ENCODE data around the gene EIF2A.
A peak's percentile ranks its signal among the peaks of the same experiment; 100 is the strongest.
"Not testable (repeated sequence)": the region's sequence is repeated elsewhere in the genome, so short reads cannot be mapped to it uniquely, and the experiment has no call there.

Gene EIF2A

DNA sequence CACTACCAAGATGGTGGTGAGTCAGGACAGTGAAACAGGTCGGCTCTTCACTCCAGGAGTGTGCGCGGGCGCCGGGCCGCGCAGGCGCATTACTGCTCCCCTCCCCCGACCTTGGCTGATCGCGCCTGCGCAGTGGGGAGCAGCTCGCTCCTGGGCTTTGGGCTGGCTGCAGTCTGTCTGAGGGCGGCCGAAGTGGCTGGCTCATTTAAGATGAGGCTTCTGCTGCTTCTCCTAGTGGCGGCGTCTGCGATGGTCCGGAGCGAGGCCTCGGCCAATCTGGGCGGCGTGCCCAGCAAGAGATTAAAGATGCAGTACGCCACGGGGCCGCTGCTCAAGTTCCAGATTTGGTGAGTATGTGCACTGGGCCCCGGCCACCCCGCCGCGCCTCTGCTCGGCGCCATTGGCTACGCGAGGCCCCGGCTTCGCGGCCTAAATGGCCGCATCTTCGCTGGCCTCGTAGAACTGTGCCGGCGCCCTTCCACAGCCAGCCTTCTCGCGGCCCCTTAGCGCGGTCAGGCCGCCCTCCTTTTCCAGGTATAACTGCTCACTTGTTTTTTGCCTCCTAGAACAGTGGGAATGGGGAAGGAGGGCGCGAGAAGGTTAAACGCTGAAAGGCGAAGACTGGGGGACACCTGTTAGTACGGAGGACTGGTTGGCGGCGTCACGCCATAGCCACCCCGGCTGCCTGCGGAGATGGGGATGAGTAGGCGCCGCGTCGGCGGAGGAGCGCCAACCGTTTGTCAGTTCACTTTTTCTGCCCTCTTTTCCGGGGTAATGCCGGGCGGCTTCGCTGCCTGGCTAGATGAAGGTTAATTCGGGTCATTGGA, 56.8 kb downstream of the EIF2A start, which contains the start of gene SELENOT:
Gene SELENOT (plus strand): TSS at position 169 of the 827 bp plus-strand sequence. CDS start 42 bp downstream, at position 211.
- peak; percentile 90 to 93 for DNase-seq

- no peak for DNase-seq
Measured at GRCh38 chr3:150603980-150604319, 57.4 kb downstream of the EIF2A start.

DNA sequence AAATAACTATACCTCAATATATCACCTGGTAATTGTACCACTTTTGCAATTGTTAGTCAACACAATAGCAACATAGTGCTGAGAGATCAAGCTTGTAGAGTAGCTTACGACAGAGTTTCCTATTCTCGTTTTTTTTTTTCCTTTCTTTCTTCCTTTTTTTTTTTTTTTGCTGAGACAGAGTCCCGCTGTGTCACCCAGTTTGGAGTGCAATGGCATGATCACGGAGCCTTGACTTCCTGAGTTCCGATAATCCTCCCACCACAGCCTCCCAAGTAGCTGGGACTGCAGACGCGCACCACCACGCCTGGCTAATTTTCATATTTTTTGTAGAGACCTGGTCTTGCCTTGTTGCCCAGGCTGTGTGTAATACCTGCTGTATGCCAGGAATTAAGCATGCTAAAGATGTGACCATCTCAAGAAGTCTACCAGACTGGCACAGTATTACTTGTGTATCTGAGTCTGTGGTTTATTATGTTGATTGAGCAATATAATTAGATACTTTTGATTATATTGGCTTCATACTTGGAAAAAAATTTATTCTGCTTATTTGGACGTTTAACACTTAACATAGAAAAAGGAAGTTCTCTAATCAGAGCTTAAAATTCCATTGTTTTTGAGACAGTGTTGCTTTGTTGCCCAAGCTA, 59.5 kb downstream of the EIF2A start:
- no peak for DNase-seq

GRCh38 chr3:150607267-150608065, 60.9 kb downstream of the EIF2A start:
- no peak for DNase-seq

- DNase-seq, result no peak
Measured at GRCh38 chr3:150609988-150610387, 63.4 kb downstream of the EIF2A start.

- DNase-seq, result no peak
Measured at GRCh38 chr3:150610785-150611184, 64.2 kb downstream of the EIF2A start.

- DNase-seq, result no peak
Measured at GRCh38 chr3:150611666-150612065, 65.1 kb downstream of the EIF2A start.

- DNase-seq, result no peak
Measured at GRCh38 chr3:150612494-150612893, 65.9 kb downstream of the EIF2A start.

- no peak for DNase-seq
Measured at GRCh38 chr3:150613034-150613433, 66.4 kb downstream of the EIF2A start.

DNA sequence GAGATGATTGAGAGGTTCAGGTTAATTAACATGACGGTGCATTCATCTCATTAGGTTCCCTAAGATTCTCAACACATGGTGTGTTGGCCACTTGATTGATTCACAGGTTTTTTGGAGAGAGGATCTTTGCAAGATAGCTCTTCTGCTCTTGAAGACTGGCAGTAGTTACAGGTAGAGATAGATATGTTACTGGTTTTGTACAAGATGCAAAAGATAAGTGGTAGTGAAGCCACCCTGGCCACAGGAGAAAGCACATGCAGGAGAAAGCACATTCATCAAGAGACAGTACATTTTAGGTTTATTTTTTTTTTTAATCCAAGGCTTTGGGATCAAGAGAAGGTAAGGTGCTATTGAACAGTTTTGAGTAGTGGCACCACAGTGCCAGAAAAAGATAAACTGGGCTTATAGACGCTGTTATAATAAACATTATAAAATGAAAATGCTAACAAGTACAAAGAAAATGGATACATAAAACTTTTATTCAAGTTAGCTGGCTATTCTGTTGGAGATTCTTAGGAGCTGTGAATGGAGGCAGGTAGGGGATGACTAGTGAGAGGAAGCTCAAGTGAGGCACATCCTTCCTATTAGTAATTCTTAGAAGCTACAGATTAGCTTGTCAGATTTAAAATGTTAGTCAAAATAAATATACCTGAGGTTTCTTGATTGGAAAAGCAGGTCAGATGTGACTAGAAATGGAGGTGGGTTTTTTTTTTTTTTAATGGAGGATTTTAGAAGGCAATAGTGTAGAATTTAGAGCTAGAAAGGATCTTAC, 67.3 kb downstream of the EIF2A start:
- DNase-seq, result no peak

- no peak for DNase-seq
Measured at GRCh38 chr3:150620002-150620689, 73.6 kb downstream of the EIF2A start.

DNA sequence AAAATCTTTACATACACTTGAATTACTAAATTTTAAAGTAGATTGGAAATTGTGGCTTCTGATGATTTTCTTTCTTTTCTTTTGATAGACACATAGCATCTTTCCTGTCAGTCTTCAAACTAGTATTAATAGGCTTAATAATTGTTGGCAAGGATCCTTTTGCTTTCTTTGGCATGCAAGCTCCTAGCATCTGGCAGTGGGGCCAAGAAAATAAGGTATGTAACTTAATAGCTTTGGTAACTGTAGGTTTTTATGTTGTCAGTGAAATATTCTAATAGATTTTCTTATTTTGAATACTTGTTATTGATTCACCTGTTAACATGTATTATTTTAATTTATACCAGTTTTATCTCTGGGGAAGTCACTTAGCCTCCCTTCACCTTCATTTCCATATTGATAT, 76.4 kb downstream of the EIF2A start:
- DNase-seq, result not testable (repeated sequence)

DNA sequence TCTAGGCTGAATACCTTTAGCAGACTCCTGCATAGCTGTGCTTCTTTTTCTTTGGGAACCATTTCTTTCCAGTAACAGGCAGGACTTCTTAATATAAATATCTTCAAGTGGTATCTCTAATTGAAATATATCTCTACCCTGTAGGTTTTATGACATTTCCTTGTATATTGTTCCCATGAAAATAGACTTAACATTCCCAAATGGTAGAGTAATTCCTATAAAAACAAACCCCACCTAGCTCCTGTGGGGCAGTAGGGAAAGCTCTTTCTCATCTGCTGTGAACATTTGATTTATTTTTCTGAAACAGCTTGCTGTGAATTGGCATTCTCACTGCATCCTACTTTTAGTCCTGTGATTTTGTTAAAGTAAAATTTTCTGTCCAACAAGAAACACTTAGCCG, 77.4 kb downstream of the EIF2A start:
- no peak for DNase-seq

DNA sequence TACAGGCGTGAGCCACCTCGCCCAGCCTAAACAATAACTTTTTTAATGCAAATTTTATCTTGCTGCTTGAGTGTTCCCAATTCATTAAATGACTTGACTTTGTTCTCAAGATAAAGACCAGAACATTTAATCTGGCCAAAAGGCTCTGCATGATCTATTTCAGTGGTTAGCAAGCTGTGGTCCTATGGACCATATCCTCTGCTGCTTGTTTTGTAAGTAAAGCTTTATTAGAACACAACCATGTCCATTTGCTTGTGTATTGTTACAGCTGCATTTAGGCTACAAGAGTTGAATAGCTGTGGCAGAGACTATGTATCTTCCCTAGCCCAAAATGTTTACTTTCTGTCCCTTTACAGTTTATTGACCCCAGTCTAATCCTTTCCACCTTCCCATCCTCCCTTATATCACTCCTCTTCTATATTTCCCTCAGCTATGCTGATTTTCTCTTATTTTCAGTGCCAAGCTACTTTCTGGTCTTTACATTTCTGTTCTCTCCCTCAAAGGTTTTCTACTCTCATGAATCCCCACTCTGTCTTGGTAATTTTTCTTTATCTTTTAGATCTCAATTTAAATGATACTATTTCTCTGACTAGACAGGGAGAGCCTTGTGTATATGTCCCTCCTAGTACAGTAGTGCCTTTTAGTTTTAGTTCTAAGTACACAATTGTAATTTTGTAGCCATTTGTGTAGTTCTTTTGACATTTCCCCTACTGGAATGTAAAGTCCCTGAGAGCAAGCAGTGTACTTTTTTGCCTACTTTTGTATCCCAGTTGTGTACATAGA, 79.8 kb downstream of the EIF2A start:
- no peak for DNase-seq

- no peak for DNase-seq
Measured at GRCh38 chr3:150627557-150627956, 81.0 kb downstream of the EIF2A start.

DNA sequence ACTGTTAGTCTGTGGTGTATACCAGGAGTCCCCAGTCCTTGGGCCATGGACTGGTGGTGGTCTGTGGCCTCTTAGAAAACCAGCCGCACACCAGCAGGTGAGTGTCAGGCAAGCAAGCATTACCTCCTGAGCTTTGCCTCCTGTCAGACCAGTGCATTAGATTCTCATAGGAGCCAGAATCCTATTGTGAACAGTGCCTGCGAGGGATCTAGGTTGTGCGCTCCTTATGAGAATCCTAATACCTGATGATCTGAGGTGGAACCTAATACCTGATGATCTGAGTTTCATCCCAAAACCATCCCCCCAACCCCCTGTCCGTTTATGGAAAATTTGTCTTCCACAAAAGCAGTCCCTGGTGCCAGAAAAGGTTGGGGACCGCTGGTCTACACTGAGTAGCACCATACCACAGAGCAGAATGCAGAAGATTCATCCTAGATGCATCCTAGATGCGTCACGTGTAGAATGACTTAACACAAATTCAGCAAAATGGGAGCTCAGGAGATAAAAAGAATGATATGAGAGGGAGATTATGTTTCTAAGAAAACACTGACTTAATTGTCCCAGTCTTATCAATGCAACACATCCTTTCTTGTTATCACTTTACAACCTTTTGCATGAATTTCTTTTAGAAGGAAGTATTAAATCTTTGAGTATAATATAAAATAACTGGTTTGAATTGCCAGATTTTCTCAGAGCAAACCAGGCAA, 85.1 kb downstream of the EIF2A start:
- DNase-seq, result no peak

DNA sequence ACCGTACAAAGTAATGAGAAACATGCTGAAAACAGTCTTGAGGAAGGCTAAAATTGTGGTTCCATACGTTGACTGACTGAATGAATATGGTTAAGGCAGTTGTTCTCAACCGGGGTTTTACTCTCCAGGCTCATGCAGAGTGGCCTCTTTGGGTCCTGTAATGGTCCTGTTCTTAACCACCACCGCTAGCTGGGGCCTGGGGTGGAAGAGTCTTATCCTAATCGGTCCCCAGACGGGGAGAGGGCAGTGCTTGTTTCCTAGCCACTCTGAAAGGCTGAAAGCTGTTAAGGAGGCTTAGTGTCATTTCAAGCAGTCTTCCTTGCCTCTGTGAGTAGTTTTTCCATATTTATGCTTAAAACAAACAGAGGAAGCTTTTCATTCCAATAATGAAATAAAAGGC, 88.5 kb downstream of the EIF2A start:
- DNase-seq, result no peak

- no peak for DNase-seq
Measured at GRCh38 chr3:150635526-150635925, 88.9 kb downstream of the EIF2A start.
